Type B pancreatic cell (in vitro differentiated cells): Measurements from ENCODE around the gene TLX2. TPM values are rescaled to one million over a fixed set of nuclear protein-coding genes. Genes with fewer than 3 reads are reported as not detected.

Source experiments
- DNase-seq: peaks from one replicate; pipeline ENCODE4 v3.0.0; 2021; ENCODE audit warnings: mixed read lengths; ENCODE audit not compliant: unreplicated experiment; ENCODE audit errors: extremely low spot score
- H3K27ac Mint-ChIP-seq: 2 replicates; pipeline ENCODE4 v1.8.0; 2021; ENCODE audit warnings: mild to moderate bottlenecking, mixed read lengths
- H3K27me3 Mint-ChIP-seq: 2 replicates; pipeline ENCODE4 v1.8.0; 2021; ENCODE audit warnings: mixed read lengths
- H3K36me3 Mint-ChIP-seq: 2 replicates; pipeline ENCODE4 v1.8.0; 2021; ENCODE audit warnings: mixed read lengths
- H3K4me1 Mint-ChIP-seq: one replicate; pipeline ENCODE4 v1.8.0; 2021; ENCODE audit warnings: mixed read lengths; ENCODE audit not compliant: unreplicated experiment
- H3K4me3 Mint-ChIP-seq: 2 replicates; pipeline ENCODE4 v1.8.0; 2021; ENCODE audit warnings: mild to moderate bottlenecking, mixed read lengths
- H3K9me3 Mint-ChIP-seq: 2 replicates; pipeline ENCODE4 v1.8.0; 2021; ENCODE audit warnings: mixed read lengths
- total RNA-seq: library from RNA; stranded (reverse); gene quantifications from 2 replicates; pipeline ENCODE4 v1.2.1, GENCODE V29; 2021; ENCODE audit warnings: low replicate concordance
- TF ChIP-seq, protein P1 (sequence below): fragments of 200-600 bp; sonication (generic); conservative IDR thresholded peaks from 2 replicates; pipeline ENCODE4 v1.5.0; 2021; ENCODE audit warnings: antibody characterized with exemption, mild to moderate bottlenecking

Gene TLX2
- total RNA-seq, 1 donor from 2014 or later: 2.9 TPM

DNA sequence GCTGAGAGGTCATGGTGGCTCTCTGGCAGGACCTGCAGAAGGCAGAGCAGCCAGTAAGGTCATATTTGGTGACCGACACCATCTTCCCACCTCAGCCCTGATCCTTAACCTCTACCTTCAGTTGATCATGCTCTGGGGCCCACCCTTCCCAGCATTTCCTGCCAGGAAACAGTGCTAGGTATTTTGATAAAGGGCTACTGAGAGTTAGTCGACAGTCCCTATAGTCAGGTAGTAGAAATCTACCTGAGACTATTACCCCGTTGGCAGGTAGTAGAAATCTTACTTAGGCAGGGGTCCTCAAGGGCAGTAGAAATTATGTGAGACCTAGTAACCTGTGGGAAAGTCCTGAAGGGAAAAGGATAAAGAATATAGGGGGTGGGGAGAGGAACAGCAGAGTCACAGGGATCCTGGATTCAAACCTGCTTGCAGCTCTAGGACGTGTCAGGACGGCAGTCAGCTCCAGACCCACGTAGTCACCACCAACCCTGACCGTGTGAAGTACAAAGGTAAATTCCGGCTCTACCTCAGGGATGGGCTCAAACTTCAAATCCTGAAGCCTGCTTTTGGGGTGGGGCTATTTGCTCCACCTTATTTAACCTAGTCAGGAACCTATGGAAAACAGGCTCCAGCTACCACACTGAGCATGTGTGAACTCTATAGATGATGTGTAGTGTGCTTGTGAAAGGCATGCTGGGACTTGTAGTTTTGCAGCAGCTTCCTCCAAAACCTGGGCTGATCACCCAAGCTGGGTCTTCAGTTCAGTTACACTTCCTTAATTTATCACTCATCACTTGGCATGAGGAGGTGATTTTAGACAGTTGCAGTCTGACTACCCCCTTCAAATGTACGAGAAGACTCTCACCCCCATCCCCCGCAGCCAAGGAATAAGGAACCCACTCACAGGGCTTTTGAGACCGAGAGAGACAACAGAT lies 11.7 kb downstream of the TLX2 start, which contains the start of gene DQX1:
DQX1 (minus strand) TSS at position 515 of the 932 bp plus-strand sequence; CDS start at position 13, 502 bp downstream.
- TF ChIP-seq, protein P1, sequence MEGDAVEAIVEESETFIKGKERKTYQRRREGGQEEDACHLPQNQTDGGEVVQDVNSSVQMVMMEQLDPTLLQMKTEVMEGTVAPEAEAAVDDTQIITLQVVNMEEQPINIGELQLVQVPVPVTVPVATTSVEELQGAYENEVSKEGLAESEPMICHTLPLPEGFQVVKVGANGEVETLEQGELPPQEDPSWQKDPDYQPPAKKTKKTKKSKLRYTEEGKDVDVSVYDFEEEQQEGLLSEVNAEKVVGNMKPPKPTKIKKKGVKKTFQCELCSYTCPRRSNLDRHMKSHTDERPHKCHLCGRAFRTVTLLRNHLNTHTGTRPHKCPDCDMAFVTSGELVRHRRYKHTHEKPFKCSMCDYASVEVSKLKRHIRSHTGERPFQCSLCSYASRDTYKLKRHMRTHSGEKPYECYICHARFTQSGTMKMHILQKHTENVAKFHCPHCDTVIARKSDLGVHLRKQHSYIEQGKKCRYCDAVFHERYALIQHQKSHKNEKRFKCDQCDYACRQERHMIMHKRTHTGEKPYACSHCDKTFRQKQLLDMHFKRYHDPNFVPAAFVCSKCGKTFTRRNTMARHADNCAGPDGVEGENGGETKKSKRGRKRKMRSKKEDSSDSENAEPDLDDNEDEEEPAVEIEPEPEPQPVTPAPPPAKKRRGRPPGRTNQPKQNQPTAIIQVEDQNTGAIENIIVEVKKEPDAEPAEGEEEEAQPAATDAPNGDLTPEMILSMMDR: no peak
- DNase-seq: no peak
- Mint-ChIP-seq H3K36me3 (peaks cover 13% of the 10 kb centered on the region), H3K27me3 (peaks cover 28% of the 10 kb centered on the region), H3K4me1 (peaks cover 19% of the 10 kb centered on the region), H3K4me3 (peak within 1 kb of the TSS; percentile 83), H3K9me3 (no peaks in the 10 kb centered on the region), H3K27ac (peak within 1 kb of the TSS; percentile 75)

DNA sequence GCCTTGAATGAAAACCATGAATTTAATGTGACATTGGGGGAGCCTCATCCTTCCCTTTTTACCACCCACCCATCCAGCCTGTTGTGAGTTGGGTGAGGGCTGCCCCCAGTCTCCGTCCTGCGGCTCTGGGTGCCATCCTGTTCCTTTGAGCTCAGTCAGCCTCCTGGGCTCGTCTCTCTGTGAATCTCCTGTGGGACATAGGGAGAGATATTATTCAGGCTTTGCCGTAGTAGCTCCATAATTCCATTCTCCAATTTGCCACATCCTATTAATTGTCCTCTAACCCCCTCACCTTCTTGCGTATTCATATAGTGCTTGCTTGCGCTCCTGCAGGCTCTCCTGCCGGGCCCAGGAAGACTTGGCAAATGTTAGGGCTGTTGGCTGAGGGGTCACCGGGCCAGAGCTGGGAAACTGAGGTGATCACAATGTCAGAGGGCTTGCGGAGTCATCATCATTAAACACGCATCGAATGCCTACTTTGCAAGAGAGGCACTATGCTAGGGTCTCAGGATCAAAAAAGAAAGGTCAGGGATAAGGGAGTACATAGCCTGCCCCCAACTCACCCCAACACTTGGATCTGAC lies 12.5 kb downstream of the TLX2 start:
- H3K27ac Mint-ChIP-seq: peak overlapping the region; percentile 75
- H3K4me3 Mint-ChIP-seq: peak overlapping the region; percentile 83
- H3K27me3 Mint-ChIP-seq: peaks cover 20% of the 10 kb centered on the region
- H3K36me3 Mint-ChIP-seq: peaks cover 13% of the 10 kb centered on the region
- peaks cover 25% of the 10 kb centered on the region for H3K4me1 Mint-ChIP-seq
- DNase-seq: no peak
- TF ChIP-seq, protein P1: no peak
- H3K9me3 Mint-ChIP-seq: no peaks in the 10 kb centered on the region

DNA sequence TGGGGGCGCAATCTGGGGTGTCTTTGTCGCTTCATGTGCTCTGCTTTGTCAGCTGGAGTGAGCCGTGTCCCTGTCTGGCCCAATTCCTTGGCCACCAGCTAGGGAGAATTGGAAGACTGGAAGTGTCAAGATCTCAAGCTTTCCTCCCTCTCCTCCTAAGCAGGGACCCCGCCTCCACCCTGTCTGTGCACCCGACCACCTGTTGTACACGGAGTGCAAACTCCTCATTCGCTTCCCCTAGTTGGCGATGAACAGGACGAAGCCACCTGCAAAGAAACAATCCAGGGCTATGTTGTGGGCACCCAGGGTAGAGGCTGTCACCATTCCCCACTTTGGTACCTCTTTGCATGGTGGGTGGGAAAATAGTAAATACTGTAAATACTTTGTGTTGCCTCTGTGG lies 13.5 kb downstream of the TLX2 start:
- Mint-ChIP-seq H3K27me3 (peaks cover 10% of the 10 kb centered on the region), H3K4me1 (peaks cover 29% of the 10 kb centered on the region), H3K27ac (peak overlapping the region; percentile 55), H3K9me3 (no peaks in the 10 kb centered on the region), H3K4me3 (peak overlapping the region; percentile 98), H3K36me3 (peaks cover 17% of the 10 kb centered on the region)
- TF ChIP-seq, protein P1: no peak
- DNase-seq: no peak

DNA sequence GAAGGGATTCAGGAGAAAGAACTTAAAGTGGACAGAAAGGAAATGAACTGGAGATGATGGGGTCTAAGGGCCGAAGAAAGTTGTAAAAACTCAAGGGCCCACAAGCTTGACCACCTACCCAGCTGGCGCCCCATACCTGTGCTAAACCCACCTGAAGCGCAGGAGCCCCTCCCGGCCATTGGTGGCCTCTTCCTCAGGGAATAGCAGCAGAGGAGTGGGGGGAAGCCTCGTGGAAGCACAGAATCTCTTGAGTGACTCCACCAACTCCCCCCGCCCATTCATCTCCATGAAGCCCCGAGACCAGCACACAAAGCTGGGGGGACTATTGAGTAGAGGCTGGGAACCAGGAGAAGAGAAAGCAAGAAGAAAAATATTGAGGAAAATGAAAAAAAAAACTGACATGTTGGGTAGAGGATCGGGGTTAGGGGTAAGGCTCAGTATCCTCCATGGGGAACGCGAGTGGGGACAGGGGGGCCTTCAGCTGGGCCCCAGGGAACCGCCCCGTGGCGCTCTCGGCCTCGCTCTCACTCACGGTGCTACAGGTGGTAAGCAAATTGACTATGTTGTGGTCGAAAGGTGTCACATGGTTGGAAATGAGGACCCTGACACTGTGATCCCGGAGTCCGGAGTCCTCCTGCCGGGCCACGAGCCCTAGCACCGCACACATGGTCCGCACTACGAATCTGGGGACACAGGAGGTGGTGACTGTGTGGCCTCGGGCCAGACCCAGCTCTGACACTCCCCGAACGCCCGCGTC lies 14.5 kb downstream of the TLX2 start:
- H3K36me3 Mint-ChIP-seq: peaks cover 17% of the 10 kb centered on the region
- TF ChIP-seq, protein P1: no peak
- peaks cover 2% of the 10 kb centered on the region for H3K27me3 Mint-ChIP-seq
- peaks cover 29% of the 10 kb centered on the region for H3K4me1 Mint-ChIP-seq
- H3K27ac Mint-ChIP-seq: peak overlapping the region; percentile 89
- H3K9me3 Mint-ChIP-seq: no peaks in the 10 kb centered on the region
- H3K4me3 Mint-ChIP-seq: peak overlapping the region; percentile 98
- DNase-seq: no peak
